H4 (cell line): ENCODE measurements around the gene NFIA. TPM values are rescaled to one million over a fixed set of nuclear protein-coding genes. Genes with fewer than 3 reads are reported as not detected.

Source experiments
- DNase-seq: peaks from one replicate; pipeline ENCODE4 v3.0.0-alpha.2; 2015; ENCODE audit warnings: low spot score
- total RNA-seq: library from RNA; depleted of rRNA; stranded (reverse); fragments of >200 nt; shearing (Covaris generic); gene quantifications from 2 replicates; pipeline ENCODE4 v1.2.3, GENCODE V29; 2014; rRNA removed

Gene NFIA
- total RNA-seq, result 3.9 and 7.4 TPM in 2 replicates

DNA sequence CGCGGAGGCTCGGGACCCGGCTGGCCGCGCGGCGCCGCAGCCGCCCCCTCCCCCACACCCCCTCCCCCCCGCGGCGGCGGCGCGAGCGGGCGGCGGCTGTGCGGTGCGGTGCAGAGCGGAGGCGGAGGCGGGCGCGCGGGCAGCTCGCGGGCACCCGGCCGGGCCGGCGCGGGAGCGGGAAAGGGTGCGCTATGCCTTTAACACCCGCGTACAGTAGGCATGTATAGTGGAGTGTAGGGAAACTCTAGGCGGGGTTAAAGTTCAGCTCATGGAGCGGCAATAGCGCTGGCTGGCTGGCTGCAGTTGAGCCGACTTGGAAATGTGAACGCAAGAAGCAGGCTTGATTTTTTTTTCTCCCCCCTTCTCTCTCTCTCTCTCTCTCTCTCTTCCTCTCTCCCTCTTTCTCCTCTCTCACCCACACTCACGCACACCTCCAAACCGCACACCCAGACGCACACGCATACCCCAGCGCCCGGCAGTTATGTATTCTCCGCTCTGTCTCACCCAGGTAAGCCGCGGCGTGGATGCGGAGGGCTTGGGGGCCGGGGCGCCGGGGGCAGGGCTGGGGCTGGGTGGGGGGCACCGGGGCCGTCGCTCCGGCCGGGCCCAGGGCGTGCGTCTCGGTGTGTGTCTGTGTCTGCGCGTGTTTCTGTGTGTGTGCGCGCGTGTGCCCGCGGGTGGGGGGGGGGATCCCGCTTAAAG is at the start of gene NFIA:
NFIA (plus strand) TSS at position 251 of the 702 bp plus-strand sequence.
- peak; percentile 58 for DNase-seq

DNA sequence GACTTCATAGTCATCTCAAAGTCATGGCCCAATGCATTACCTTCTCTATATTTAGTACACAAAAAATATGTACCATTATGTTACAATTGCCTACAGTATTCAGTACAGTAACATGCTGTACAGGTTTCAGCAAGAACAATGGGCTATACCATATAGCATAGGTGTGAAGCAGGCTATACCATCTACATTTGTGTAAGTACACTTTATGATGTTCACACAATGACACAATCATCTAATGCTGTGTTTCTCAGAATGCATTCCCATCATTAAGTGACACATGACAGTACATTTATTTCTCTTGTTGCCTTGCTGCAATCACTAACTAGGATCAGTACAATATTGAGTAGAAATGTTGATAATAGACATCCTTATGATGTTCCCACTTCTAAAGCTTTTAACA is 46.5 kb upstream of the NFIA start:
- no peak for DNase-seq

DNA sequence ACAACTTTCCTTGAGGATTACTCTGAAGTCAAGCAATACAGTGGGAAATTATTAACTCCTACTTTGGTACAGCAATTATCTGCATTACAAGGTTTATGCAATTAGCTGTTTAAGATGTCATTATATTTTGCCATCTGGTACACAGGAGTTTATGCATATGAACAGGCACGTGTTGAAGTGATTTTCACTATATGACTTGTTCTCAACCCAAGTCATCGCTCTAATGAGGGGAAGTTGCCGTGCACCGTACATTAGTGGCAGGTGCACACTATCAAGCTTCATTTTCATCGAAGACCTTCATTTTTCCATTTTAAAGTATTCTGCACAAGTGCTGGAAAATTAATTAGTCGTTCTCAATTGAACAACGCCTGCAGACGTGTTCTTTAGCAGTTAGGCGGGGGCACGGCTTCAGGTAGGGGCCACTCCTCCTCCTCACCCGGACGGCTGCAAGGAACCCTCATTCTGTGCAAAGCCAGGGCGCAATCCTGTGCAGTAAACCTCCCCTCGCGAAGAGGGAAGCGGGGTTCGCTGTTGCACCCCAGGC is 39.8 kb upstream of the NFIA start:
- no peak for DNase-seq

DNA sequence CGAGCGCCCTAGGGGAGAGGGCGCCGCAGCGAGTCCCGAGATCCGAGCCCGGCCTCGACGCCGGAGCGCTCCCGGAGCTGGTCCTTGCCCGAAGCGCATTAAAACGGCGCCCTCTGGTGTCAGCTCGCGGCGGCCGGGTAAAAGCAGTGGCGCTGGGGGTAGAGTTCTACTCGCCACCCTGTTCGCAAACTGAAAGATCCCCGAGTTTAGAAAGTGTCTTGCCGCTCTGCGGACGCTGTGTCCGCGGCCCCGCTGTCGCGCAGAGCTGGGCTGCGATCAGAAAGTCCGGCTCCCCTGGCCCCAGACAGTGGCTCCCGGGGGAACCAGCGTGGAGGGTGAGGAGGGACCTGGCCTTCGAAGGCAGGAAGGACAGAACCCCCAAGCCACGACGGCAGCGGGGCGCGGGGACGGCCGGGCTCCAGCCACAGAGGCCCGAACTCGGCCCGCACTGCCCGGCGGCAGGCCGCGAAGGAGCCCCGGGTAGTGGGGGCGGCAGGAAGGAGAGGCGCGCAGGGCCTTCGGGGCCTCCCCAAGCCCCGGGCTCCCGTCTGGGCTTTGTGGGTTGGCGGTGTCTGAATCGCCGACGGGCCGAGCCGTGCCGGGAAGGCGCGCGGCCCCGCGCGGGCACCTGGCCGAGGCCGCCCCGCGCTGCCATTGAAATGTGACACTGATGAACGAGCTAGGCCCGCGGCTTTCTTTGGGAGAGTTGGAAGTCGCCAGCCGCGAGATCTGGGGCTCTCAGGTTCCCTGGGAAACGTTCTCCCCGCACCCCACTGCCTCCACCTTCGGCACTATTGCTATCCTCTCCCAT is 39.1 kb upstream of the NFIA start:
- DNase-seq, result no peak

DNA sequence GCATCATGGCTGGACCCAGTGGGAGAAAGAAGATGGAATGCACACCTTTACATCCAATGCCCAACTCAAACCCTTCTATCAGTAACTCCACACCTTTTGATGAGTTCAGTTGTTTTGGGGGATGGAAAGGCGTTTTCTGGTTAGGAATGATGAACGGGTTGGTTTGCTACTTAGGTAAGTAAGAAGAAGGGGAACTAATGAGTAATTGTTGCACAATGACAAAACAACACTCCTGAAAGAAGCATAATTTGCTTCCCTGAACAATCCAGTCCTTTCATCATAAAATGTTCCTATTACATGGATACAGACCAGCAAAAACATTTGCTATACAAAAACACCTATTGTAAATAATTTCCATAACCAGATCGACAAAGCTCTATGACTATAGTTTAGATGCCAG is 35.9 kb upstream of the NFIA start:
- DNase-seq, result no peak

DNA sequence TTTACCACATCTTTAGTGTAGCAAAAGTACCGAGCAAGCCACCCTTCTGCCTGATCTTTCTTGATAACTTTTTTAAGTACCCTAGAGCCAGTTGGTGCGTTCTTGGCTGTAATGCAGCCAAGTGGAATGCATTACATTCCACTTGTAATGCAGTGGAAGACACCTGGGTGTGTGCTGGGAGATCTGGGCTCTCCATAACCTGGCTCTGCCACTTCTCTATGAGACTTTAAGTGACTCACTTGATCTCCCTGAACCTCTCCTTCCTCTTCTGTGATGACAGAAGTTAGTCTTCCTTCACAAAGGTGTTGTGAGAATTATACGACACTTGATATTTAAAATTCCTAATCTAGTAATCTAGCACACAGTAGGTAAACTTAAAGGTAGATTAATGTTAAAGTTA is 35.3 kb upstream of the NFIA start:
- no peak for DNase-seq

DNA sequence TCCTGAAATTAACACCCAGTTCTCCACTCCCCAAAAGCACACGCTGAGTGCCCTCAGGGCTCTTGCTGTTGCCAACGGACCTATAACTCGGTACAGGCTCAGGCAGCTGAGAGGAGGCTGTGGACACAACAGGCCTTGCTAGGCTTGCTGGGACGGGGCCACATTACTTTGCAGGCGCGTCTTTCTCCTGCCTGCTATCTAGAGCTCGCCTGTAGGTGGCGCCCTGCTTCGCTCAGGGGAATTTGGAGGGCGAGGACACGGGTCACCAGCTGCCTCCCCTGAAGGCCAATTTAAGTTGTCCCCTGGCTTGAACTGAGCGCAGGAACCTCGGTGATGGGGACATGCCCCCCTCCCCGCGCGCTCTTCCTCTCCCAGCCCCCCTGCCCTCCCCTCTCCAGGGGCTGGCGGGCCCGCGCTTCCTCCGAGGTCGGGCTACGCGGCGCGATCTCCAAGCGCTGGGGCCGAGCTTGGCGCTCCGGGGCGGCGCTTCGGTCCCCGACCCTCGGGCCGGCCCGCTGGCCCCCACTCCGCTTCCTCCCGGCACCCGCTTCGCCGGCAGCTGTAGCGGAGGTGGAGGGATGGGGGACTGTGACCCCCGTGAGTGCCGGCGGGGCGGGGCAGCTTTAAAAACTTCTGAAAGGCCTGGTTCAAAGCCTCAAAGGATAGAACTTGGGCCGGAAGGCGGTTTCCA is 32.4 kb upstream of the NFIA start:
- DNase-seq, result peak; percentile 78

DNA sequence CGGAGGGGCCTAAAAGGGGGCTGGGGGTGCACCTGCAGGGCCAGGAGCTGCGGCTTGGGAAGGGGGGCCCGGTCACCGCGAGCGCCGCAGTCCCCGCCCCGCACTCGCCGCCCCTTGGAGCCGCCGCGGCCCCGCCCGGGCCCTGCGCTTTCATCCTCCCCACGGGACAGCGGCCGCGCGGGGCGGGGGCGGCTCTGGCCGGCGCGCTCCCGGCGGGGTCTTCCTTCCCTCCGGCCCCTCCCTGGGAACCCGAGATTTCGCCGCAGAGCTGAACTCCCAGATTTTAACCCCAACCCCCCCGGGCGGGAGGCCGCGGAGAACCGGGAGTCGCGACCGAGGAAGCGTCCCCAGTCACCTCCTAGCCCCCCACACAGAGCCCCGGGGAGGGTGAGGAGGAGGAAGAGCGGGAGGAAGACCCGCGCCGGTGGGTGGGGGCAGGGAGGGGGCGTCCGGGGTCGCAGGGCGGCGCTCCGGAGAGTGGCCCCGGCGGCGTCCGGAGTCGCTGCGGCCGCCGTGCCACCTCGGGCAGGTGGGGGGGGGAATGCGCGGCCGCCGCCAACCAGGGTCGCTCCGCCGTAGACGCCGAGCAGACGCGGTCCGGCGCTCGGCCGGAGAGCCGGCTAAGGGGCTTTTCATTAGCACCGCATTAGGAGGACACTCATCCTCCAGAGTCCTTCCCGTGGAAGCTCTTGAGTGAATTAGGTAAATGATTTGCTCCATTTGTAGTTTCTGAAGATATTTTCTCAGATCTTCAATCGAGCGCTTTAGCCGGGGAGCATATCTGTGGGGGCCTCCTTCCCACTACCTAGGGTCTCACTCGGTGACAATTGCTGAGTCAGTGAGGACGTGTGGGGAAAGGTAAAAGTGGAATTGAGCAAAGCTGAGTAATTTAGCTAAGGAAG is 31.6 kb upstream of the NFIA start:
- DNase-seq, result no peak

DNA sequence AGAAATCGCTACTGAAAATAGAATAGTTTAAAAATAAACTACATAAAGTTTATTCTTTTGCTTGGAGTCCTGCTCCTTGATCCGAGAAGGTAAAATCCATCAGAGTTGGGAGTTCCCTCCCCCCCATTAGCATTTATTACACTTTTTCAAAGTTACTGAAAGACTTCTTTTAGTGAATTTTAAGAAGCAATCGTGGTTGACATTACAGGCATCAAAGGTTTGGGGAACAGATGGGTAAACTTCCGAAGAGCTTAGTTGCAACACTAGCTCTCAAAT is 31.0 kb upstream of the NFIA start:
- no peak for DNase-seq

DNA sequence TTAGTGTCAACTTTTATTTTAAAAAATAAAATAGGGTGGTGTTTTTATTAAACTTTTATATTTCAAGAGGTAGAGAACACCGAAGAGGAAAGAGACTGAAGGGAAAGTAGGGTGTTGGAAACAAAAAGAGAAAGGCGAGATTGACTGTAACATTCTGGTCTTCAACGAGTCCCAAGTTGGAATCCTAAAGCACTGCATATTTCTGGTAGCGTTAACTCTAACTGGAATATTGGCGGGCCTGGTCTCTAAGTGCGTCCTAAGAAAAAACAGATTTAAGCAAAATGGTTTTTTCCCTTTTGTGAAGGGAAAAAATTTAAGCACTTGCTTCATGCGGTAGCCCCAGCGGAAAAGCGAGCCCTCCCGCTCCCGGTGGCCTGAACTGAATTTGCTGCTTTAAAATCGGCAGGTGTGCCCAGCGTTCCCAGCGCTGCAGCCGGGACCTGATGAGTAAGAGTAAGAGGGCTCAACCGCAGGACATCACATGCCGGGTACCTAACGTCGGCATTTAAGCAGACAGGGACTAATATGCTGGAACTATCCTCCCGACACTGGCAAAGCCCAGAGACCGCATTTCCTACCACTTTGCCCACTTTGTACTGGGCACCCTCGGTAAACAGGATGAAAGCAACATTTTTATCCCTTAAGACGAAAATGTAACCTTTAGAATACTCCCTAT is 30.5 kb upstream of the NFIA start:
- DNase-seq, result no peak

DNA sequence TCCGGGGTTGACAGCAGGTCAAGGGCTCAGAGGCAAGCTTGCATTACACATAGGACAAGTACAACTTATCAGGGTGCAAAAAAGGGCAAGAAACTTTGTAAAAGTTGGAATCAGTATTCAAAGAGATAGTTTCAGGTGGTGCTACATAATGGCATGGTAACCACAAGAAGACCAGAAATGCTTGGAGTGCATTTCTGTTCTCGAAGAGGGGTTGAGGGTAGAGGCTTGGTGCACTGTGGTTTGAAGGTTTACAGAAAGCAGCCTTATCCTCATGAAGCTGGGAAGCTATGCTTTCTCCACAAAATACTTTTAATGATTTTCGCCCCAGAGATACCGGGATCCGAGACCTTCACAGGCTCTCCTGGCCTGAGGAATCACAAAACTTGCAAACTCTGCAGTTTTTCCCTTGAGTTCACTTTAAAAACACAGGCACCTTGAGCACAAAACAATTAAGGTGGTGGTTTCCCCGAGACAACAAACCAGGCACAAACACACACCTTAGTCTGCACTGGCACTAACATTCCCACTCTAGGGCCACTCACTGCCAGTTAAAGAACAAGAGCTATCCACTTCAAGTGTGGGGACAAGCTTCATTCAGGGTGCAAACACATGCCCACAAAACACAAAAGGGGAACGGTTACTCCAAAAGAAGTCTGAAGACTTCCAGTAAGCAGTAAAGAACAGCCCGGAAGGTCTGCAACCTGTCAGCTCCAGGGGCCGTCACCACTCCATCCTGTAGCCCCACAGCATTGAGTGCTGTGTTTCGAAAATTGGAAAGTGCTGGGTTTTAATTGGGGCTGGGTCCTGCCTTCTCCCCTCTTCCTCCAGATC is 29.8 kb upstream of the NFIA start:
- no peak for DNase-seq

DNA sequence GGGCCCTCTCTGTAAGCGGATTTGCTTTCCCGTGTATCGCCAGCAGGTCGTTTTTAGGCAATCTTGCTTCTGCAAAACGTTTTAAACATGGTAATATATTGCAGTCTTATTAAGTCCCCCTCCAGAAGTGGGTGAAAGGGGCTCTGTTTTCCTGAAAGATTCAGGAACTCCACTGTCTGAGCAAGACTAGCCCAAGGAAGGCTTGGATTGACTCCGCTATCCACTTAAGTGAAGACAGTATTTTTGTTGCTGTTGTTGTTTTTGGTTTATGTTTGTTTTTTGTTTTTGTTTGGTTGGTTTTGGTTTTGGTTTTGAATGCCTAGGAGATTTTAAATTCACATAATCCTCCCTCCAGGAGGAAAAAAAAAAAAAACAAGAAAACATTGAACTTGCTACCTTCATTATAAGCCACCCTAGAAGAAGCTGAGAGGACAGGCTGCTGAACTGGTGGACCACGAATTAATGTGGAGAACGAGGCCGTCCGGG is 29.1 kb upstream of the NFIA start:
- DNase-seq, result no peak

DNA sequence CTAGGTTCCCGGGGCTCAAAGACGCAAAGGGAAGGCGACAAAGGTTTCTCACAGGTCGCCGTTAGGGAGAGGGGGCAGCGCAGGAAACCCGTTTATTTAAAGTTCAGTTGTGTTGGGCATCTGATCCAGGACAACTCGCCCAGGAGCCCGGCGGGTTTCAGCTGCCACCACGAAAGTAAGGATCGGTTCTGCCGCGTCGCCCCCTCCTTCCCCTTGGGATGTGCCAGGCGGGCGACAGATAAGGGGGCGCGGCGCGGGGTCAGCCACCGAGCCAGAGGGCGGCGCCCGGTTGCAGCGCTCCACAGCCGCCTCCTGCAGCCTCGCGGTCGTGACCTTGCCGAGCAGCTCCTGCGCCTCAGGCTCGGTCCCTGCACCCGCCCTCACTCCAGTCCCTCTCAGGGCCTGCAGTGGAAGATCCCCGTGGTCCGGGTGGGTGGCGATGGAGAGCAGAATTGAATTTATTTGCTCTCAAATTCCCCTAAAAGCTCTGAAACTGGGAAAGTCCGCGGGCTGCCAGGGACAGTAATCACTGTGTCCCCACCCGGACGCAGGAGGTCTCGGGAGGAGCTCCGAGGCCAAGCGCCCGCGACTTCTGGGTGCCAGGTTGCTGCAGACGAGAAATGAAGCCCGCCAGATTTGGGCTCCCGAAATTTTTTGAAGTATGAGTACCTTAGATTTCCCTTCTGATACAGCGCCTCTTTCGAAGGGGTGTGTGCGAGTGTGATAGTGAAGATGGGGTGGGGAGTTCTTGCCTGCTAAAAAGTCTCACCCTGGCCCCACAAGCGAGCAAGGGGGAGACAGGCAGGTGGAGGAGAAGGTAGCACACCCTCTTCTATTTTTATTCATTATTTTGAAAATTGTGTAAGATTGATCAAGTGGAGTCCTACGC is 28.4 kb upstream of the NFIA start:
- DNase-seq, result no peak

DNA sequence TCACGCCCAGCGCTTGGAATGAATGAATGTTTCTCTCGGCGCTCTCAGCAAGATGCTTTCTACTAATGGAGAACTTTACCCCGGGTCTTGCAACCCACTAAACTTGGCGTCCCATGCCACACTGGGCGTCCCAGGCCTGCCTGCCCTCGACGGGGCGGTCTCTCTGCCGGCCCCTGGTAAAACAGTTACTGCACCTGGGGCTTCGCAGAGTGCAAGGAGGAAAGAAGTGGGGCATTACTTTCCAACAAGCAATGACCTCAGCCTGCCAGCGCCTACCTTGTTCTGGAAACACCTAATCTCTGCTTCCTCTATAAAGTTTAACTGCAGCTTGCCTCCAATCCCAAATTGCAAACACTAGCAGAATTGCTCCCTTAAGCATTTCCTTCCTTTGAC is 27.8 kb upstream of the NFIA start:
- no peak for DNase-seq

DNA sequence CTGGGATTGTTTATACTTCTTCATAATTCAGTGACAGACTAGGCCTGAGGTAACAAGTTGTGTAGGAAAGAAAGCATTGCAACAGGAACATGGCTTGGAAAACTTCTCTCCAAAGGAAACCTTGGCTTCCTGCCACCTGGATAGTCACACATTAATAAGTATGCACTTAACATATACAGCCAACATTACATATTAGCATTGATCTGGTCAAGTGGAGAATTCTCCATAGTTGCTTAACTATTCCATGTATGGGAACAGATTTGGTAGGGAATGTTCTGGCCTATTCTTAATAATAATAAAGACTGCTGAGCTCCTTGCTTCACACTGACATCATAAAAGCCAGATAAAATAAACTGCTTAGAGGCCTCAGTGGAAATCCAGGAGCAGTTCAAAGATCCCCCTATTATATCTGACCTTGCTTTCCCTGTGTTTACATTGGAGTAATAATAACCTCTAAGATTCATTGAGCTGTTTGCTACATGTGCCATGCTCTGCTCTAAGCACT is 27.2 kb upstream of the NFIA start:
- DNase-seq, result no peak

DNA sequence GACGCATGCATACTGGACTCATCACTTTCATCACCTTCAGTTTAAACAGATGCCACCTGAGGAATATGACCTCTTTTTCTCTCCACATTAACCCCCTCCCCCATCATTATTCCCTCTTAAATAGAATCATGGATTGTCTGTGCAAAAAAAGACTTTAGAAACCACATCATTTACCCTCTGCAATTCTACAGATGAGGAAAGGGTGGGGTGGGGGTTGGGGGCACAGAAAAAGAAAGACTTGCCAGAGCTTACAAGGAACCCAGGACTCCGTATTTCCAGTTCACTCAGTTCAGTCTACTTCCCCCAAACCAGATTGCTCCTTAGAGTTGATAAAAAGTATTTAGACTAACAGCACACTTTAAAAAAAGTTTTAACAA is 26.2 kb upstream of the NFIA start:
- no peak for DNase-seq

DNA sequence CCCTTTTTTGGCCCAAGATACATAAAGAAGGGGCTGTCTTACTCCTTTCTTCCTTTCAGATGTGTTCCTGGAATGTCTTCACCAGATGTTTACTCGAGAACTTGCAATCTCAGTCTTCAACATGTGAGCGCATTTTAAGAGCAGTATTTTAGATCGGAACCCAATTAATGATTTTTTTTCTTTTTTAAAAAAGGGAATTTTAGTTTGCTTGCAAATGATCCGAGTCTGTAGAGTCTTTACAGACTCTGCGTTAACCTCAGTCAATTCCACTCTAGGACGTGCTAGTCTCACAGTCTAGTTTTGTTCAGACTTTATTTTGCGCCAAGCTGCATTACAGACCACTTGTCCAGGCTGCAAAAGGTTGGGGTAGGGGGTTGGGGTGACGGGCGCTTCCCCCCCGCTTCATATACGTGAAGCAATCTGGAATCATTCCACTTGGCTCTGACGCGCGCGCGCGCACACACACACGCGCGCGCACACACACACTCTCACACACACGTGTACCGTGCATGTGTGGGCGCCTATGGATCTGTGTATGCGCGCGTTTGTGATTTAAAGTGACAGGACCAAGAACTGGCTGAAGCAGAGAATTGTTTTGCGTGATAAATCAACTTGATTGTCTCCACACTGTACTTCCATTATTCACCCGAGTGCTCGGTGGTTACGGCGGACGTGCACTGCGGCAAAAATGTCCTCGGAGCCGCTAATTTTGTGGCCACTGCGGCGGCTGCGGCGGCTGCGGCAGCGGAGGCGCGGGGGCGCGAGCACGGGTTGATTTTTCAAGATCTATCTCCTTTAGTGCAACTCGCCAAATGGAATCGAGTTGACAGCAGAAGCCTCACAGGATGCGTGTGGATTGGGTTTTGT is 25.6 kb upstream of the NFIA start:
- DNase-seq, result no peak
